ENCODE results near the gene C3orf33. TPM values are rescaled to one million over a fixed set of nuclear protein-coding genes. Genes with fewer than 3 reads are reported as not detected.

Gene C3orf33
- total RNA-seq, 4 donors from 2014 or later: 1.5 to 3.7 TPM; not detected in 2

DNA sequence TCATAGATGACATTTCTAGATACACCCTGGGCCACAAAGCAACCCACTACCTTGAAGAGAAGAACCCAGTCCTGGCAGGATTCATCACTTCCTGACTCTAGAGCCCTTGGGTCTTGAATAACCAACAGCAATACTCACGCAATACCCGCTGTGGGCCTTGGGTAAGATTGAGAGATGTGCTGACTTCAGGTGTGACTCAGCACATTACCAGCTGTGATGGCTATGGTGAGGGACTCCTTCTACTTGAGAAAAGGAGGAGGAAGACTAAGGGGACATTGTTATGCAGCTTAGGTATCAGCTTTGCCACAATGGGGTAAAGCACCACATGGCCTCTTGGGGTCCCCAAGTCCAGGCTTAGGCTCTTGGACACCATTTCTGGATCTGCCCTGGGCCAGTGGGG is 14.9 kb downstream of the C3orf33 start:
- intact Hi-C loops (cut with DNase I; ENCODE audit: low total_unique reads) (no loop called here), in situ Hi-C loops (cut with MboI; ENCODE audit: low pct_ligation_motif_present in 1 of 4, low pct_unique_long_range_greater_than_20kb in 1 of 4, low sequenced_read_pairs in 3 of 4) (no loop called here)
- no peak for DNase-seq
- Histone ChIP-seq H3K36me3 (no peaks in the 10 kb centered on the region), H3K4me1 (no peaks in the 10 kb centered on the region), H3K27me3 (no peaks in the 10 kb centered on the region), H3K9me3 (no peaks in the 10 kb centered on the region), H3K27ac (no peak overlapping the region), H3K4me3 (no peak overlapping the region)
- 83 to 91% methylated on average over 1 to 2 of the region's 2 CpGs for WGBS, 2 donors (ENCODE audit: low coverage in 1 of 2)
- TF ChIP-seq POLR2AphosphoS5 (IDR thresholded peaks at IDR 0.05) (no peak), POLR2A (IDR thresholded peaks at IDR 0.05) (no peak), EP300 (IDR thresholded peaks at IDR 0.05; ENCODE audit: low read depth) (no peak), CTCF (IDR thresholded peaks at IDR 0.05) (no peak)

- H3K36me3 ChIP-seq: no peaks in the 10 kb centered on the region
- DNase-seq: no peak
- no peaks in the 10 kb centered on the region for H3K27me3 ChIP-seq
- H3K4me3 ChIP-seq: no peak overlapping the region
- TF ChIP-seq EP300 (IDR thresholded peaks at IDR 0.05; ENCODE audit: low read depth) (no peak), POLR2AphosphoS5 (IDR thresholded peaks at IDR 0.05) (no peak), CTCF (IDR thresholded peaks at IDR 0.05) (no peak), POLR2A (IDR thresholded peaks at IDR 0.05) (no peak)
- WGBS, 2 donors (ENCODE audit: low coverage in 1 of 2): 80 to 84% methylated on average over 3 to 4 of the region's 4 CpGs
- intact Hi-C loops (cut with DNase I; ENCODE audit: low total_unique reads): no loop called here
- H3K9me3 ChIP-seq: no peaks in the 10 kb centered on the region
- no peaks in the 10 kb centered on the region for H3K4me1 ChIP-seq
- H3K27ac ChIP-seq: no peak overlapping the region
- in situ Hi-C loops (cut with MboI; ENCODE audit: low pct_ligation_motif_present in 1 of 4, low pct_unique_long_range_greater_than_20kb in 1 of 4, low sequenced_read_pairs in 3 of 4): no loop called here
Measured at GRCh38 chr3:155790272-155790925, 15.7 kb downstream of the C3orf33 start.

DNA sequence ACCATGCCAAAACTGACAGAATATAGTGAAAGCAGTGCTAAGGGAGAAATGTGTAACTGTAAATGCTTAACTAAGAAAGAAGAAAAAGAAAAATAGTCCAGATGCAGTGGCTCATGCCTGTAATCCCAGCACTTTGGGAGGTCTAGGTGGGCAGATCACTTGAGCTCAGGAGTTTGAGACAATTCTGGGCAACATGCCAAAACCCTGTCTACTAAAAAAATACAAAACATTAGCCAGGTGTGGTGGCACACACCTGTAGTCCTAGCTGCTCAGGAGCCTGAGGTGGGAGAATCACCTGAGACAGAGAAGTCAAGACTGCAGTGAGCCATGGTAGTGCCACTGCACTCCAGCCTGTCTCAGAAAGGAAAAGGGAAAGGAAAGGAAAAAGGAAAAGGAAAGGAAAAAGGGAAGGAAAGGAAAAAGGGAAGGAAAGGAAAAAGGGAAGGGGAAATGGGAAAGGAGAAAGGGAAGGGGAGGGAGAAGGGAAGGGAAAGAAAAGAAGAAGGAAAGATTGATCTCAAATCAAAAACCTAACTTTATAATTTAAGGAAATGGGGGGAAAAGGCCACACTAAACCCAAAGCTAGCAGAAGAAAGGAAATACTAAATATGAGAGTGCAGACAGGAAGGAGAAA is 20.3 kb downstream of the C3orf33 start:
- H3K4me1 ChIP-seq: no peaks in the 10 kb centered on the region
- H3K36me3 ChIP-seq: no peaks in the 10 kb centered on the region
- intact Hi-C loops (cut with DNase I; ENCODE audit: low total_unique reads) (no loop called here), in situ Hi-C loops (cut with MboI; ENCODE audit: low pct_ligation_motif_present in 1 of 4, low pct_unique_long_range_greater_than_20kb in 1 of 4, low sequenced_read_pairs in 3 of 4) (no loop called here)
- DNase-seq: no peak
- TF ChIP-seq EP300 (IDR thresholded peaks at IDR 0.05; ENCODE audit: low read depth) (no peak), POLR2A (IDR thresholded peaks at IDR 0.05) (no peak), CTCF (IDR thresholded peaks at IDR 0.05) (no peak), POLR2AphosphoS5 (IDR thresholded peaks at IDR 0.05) (no peak)
- peaks cover 0 to 6% of the 10 kb centered on the region in 2 donors for H3K9me3 ChIP-seq
- no peaks in the 10 kb centered on the region for H3K27me3 ChIP-seq
- H3K27ac ChIP-seq: no peak overlapping the region
- no peak overlapping the region for H3K4me3 ChIP-seq

GRCh38 chr3:155782390-155782953 is 23.6 kb downstream of the C3orf33 start:
- no peaks in the 10 kb centered on the region for H3K4me1 ChIP-seq
- intact Hi-C loops (cut with DNase I; ENCODE audit: low total_unique reads): no loop called here
- peaks cover 0 to 6% of the 10 kb centered on the region in 2 donors for H3K9me3 ChIP-seq
- no peak overlapping the region for H3K27ac ChIP-seq
- DNase-seq: no peak
- no peak for TF ChIP-seq POLR2AphosphoS5 (IDR thresholded peaks at IDR 0.05)
- TF ChIP-seq EP300 (IDR thresholded peaks at IDR 0.05; ENCODE audit: low read depth): no peak
- TF ChIP-seq POLR2A (IDR thresholded peaks at IDR 0.05): no peak
- TF ChIP-seq CTCF (IDR thresholded peaks at IDR 0.05): no peak
- H3K4me3 ChIP-seq: no peak overlapping the region
- H3K27me3 ChIP-seq: no peaks in the 10 kb centered on the region
- in situ Hi-C loops (cut with MboI; ENCODE audit: low pct_ligation_motif_present in 1 of 4, low pct_unique_long_range_greater_than_20kb in 1 of 4, low sequenced_read_pairs in 3 of 4): no loop called here
- WGBS, 2 donors (ENCODE audit: low coverage in 1 of 2): 92 to 100% methylated on average over 1 of the region's 1 CpG
- H3K36me3 ChIP-seq: no peaks in the 10 kb centered on the region
